GM23338 (cell line): ENCODE measurements around the gene ERC1. TPM values are rescaled to one million over a fixed set of nuclear protein-coding genes. Genes with fewer than 3 reads are reported as not detected.

Experiments used
- ATAC-seq: fragments of 200-7000 bp; cut with Tn5 transposase; 3 replicates; pipeline ENCODE4 v1.9.1; 2020
- DNase-seq: peaks from one replicate; pipeline ENCODE4 v3.0.0-alpha.2; 2015; ENCODE audit warnings: low spot score
- H2AFZ ChIP-seq: fragments of 200-600 bp; sonication (generic); 2 replicates; pipeline ENCODE4 v1.8.0; 2016; ENCODE audit warnings: antibody characterized with exemption, mild to moderate bottlenecking, moderate library complexity
- H3F3A ChIP-seq: fragments of 200-600 bp; sonication (generic); replicated peaks from 2 replicates; pipeline ENCODE4 v1.8.0; 2017; ENCODE audit warnings: antibody characterized with exemption, mixed run types, low read depth
- H3K27ac ChIP-seq: fragments of 200-600 bp; sonication (generic); 2 replicates; pipeline ENCODE4 v1.6.1; 2016; ENCODE audit warnings: low read depth
- H3K27me3 ChIP-seq: fragments of 200-600 bp; sonication (generic); 2 replicates; pipeline ENCODE4 v1.8.0; 2016; ENCODE audit warnings: mild to moderate bottlenecking, mixed run types, moderate library complexity; ENCODE audit not compliant: insufficient read depth
- H3K36me3 ChIP-seq: fragments of 200-600 bp; sonication (generic); 2 replicates; pipeline ENCODE4 v1.8.0; 2016; ENCODE audit warnings: mild to moderate bottlenecking; ENCODE audit not compliant: insufficient read depth
- H3K4me1 ChIP-seq: fragments of 200-600 bp; sonication (generic); 2 replicates; pipeline ENCODE4 v1.8.0; 2016; ENCODE audit warnings: mild to moderate bottlenecking, moderate library complexity; ENCODE audit not compliant: insufficient read depth
- H3K4me2 ChIP-seq: fragments of 200-600 bp; sonication (generic); 2 replicates; pipeline ENCODE4 v1.7.1; 2017; ENCODE audit warnings: mixed run types
- H3K4me3 ChIP-seq: fragments of 200-600 bp; sonication (generic); 2 replicates; pipeline ENCODE4 v1.6.1; 2016; ENCODE audit warnings: mixed run types
- H3K79me2 ChIP-seq: fragments of 200-600 bp; sonication (generic); replicated peaks from 2 replicates; pipeline ENCODE4 v1.8.0; 2017; ENCODE audit warnings: mild to moderate bottlenecking; ENCODE audit not compliant: insufficient read depth
- H3K9me2 ChIP-seq: fragments of 200-600 bp; sonication (generic); 2 replicates; pipeline ENCODE4 v1.8.0; 2017; ENCODE audit not compliant: insufficient read depth
- H4K20me1 ChIP-seq: fragments of 200-600 bp; sonication (generic); replicated peaks from 2 replicates; pipeline ENCODE4 v1.8.0; 2017; ENCODE audit warnings: mild to moderate bottlenecking; ENCODE audit not compliant: insufficient read depth
- H3K27ac Mint-ChIP-seq: 2 replicates; pipeline ENCODE4 v1.8.0; 2020; ENCODE audit warnings: inconsistent platforms, mild to moderate bottlenecking, moderate library complexity, mixed read lengths
- H3K27me3 Mint-ChIP-seq: 3 replicates; pipeline ENCODE4 v1.8.0; 2022; ENCODE audit warnings: low read depth, mild to moderate bottlenecking, moderate library complexity, mixed read lengths, inconsistent platforms; ENCODE audit not compliant: insufficient read depth, poor library complexity
- H3K36me3 Mint-ChIP-seq: 3 replicates; pipeline ENCODE4 v1.8.0; 2021; ENCODE audit warnings: low read depth, mild to moderate bottlenecking, inconsistent platforms, moderate library complexity, mixed read lengths
- H3K4me1 Mint-ChIP-seq: 3 replicates; pipeline ENCODE4 v1.8.0; 2020; ENCODE audit warnings: mild to moderate bottlenecking, inconsistent platforms, mixed read lengths
- H3K4me3 Mint-ChIP-seq: 3 replicates; pipeline ENCODE4 v1.8.0; 2021; ENCODE audit warnings: moderate library complexity, mild to moderate bottlenecking, inconsistent platforms, mixed read lengths
- H3K9me3 Mint-ChIP-seq: 3 replicates; pipeline ENCODE4 v1.8.0; 2020; ENCODE audit warnings: moderate library complexity, mild to moderate bottlenecking, inconsistent platforms, mixed read lengths
- CREB1 ChIP-seq: fragments of 250-450 bp; sonication (Bioruptor Pico); IDR thresholded peaks from 2 replicates; pipeline ENCODE4 v1.5.0; 2020; ENCODE audit warnings: low read depth, mild to moderate bottlenecking, moderate library complexity
- CTCF ChIP-seq, 2 experiments: fragments of 200-600 bp in 1 of 2; sonication (generic) in 1 of 2; conservative IDR thresholded peaks; 2 replicates each; pipeline versions ENCODE4 v1.5.1 to v1.6.1; 2016 to 2017; ENCODE audit warnings: antibody characterized with exemption in 2 of 2, low read depth in 2 of 2, mild to moderate bottlenecking in 2 of 2, moderate library complexity in 1 of 2
- ETS1 ChIP-seq: IDR thresholded peaks from 2 replicates; pipeline ENCODE4 v1.6.1; 2016; ENCODE audit warnings: antibody characterized with exemption
- EZH2 ChIP-seq: fragments of 200-600 bp; sonication (generic); IDR thresholded peaks from one replicate; pipeline ENCODE4 v1.8.0; 2017; ENCODE audit warnings: antibody characterized with exemption, mild to moderate bottlenecking, low read depth; ENCODE audit not compliant: unreplicated experiment
- EZH2phosphoT487 ChIP-seq: fragments of 200-600 bp; sonication (generic); IDR thresholded peaks from one replicate; pipeline ENCODE4 v1.8.1; 2018; ENCODE audit warnings: antibody characterized with exemption; ENCODE audit not compliant: unreplicated experiment
- JUNB ChIP-seq: IDR thresholded peaks from one replicate; pipeline ENCODE4 v1.6.1; 2016; ENCODE audit warnings: antibody characterized with exemption; ENCODE audit not compliant: unreplicated experiment
- NANOG ChIP-seq: IDR thresholded peaks from 2 replicates; pipeline ENCODE4 v1.6.1; 2016; ENCODE audit warnings: antibody characterized with exemption, borderline replicate concordance
- POLR2AphosphoS5 ChIP-seq: IDR thresholded peaks from 2 replicates; pipeline ENCODE4 v1.6.1; 2016; ENCODE audit warnings: antibody characterized with exemption, low read depth
- REST ChIP-seq: IDR thresholded peaks from one replicate; pipeline ENCODE4 v1.6.1; 2018; ENCODE audit warnings: antibody characterized with exemption; ENCODE audit not compliant: unreplicated experiment
- STAT1 ChIP-seq: IDR thresholded peaks from one replicate; pipeline ENCODE4 v1.6.1; 2016; ENCODE audit warnings: antibody characterized with exemption; ENCODE audit not compliant: unreplicated experiment
- ZNF114 ChIP-seq: fragments of 250-450 bp; sonication (Bioruptor Pico); IDR thresholded peaks from 2 replicates; pipeline ENCODE4 v1.5.0; 2020; ENCODE audit warnings: mild to moderate bottlenecking, moderate library complexity
- ZNF331 ChIP-seq: fragments of 250-450 bp; sonication (Bioruptor Pico); IDR thresholded peaks from 2 replicates; pipeline ENCODE4 v1.5.0; 2020; ENCODE audit warnings: low read depth, mild to moderate bottlenecking, moderate library complexity
- ZNF462 ChIP-seq: fragments of 250-450 bp; sonication (Bioruptor Pico); IDR thresholded peaks from 2 replicates; pipeline ENCODE4 v1.5.0; 2020; ENCODE audit warnings: mild to moderate bottlenecking, moderate library complexity
- polyA plus RNA-seq: library from polyadenylated mRNA; unstranded; fragments of >200 nt; fragmentation: Nextera tagmentation; extraction: Ambion mirVana; gene quantifications from 2 replicates; pipeline ENCODE4 v1.2.1, GENCODE V29; 2016
- total RNA-seq: library from RNA; depleted of rRNA; stranded (reverse); fragments of >200 nt; shearing (Covaris generic); gene quantifications from 2 replicates; pipeline ENCODE4 v1.2.3, GENCODE V29; 2014

Gene ERC1
- total and polyA plus RNA-seq, 2 experiments from 2014 or later = 28.1 to 35.3 TPM

GRCh38 chr12:1290716-1291115 is 299.7 kb downstream of the ERC1 start:
- H3K4me2 ChIP-seq = no peak overlapping the region
- no peaks in the 10 kb centered on the region for H3K4me1 ChIP-seq
- H3K4me3 Mint-ChIP-seq = no peak overlapping the region
- peaks cover 2% of the 10 kb centered on the region; the same call in 1 of the 3 replicates for H3K4me1 Mint-ChIP-seq
- TF ChIP-seq ETS1 (no peak), ZNF462 (no peak), CREB1 (CRISPR knock-in tag) (no peak), ZNF114 (CRISPR knock-in tag) (no peak), STAT1 (no peak), EZH2 (no peak), CTCF (conservative IDR thresholded peaks at IDR 0.05; ENCODE audit: low read depth in 2 of 2) (no peak), POLR2AphosphoS5 (no peak), REST (no peak), EZH2phosphoT487 (no peak), ZNF331 (CRISPR knock-in tag) (no peak), NANOG (no peak), JUNB (no peak)
- no peaks in the 10 kb centered on the region for H3K9me3 Mint-ChIP-seq
- ATAC-seq = no peak
- H3K79me2 ChIP-seq = no peaks in the 10 kb centered on the region
- H4K20me1 ChIP-seq = no peaks in the 10 kb centered on the region
- H3F3A ChIP-seq = no peaks in the 10 kb centered on the region
- no peak overlapping the region for H3K27ac Mint-ChIP-seq
- no peaks in the 10 kb centered on the region for H3K9me2 ChIP-seq
- DNase-seq = no peak
- H3K4me3 ChIP-seq = no peak overlapping the region
- peaks cover 1% of the 10 kb centered on the region for H3K27me3 Mint-ChIP-seq
- H3K27ac ChIP-seq = no peak overlapping the region
- no peaks in the 10 kb centered on the region for H3K36me3 ChIP-seq
- peaks cover 13% of the 10 kb centered on the region; the same call in 2 of the 3 replicates for H3K36me3 Mint-ChIP-seq
- no peak overlapping the region for H2AFZ ChIP-seq
- H3K27me3 ChIP-seq = no peaks in the 10 kb centered on the region
